ENCODE results near the gene ABHD12. TPM values are rescaled to one million over a fixed set of nuclear protein-coding genes. Genes with fewer than 3 reads are reported as not detected.

ABHD12 gene
- total and polyA plus RNA-seq, 8 donors: 39.7 to 57.8 (median 47.4) TPM

- ATAC-seq (no peak), DNase-seq (peak in 2 of 4 donors; percentile 22 to 54)
- Histone ChIP-seq H3K27me3 (no peaks in the 10 kb centered on the region), H3K9me3 (no peaks in the 10 kb centered on the region), H3K4me1 (no peaks in the 10 kb centered on the region), H3K36me3 (peaks cover 0 to 100% of the 10 kb centered on the region in 2 donors), H3K27ac (no peak overlapping the region), H3K4me3 (no peak overlapping the region)
- no peak for TF ChIP-seq CTCF (IDR thresholded peaks at IDR 0.05)
- intact Hi-C loops (cut with DNase I): no loop called here
Measured at GRCh38 chr20:25284131-25284601, 106.5 kb downstream of the ABHD12 start.

GRCh38 chr20:25283221-25283951 is 107.2 kb downstream of the ABHD12 start:
- H3K36me3 ChIP-seq: peaks cover 0 to 100% of the 10 kb centered on the region in 2 donors
- DNase-seq (peak in 2 of 4 donors; percentile 26 to 64), ATAC-seq (no peak)
- H3K27ac ChIP-seq: no peak overlapping the region
- H3K4me3 ChIP-seq: no peak overlapping the region
- H3K9me3 ChIP-seq: no peaks in the 10 kb centered on the region
- no peaks in the 10 kb centered on the region for H3K4me1 ChIP-seq
- intact Hi-C loops (cut with DNase I): no loop called here
- no peak for TF ChIP-seq CTCF (IDR thresholded peaks at IDR 0.05)
- no peaks in the 10 kb centered on the region for H3K27me3 ChIP-seq

DNA sequence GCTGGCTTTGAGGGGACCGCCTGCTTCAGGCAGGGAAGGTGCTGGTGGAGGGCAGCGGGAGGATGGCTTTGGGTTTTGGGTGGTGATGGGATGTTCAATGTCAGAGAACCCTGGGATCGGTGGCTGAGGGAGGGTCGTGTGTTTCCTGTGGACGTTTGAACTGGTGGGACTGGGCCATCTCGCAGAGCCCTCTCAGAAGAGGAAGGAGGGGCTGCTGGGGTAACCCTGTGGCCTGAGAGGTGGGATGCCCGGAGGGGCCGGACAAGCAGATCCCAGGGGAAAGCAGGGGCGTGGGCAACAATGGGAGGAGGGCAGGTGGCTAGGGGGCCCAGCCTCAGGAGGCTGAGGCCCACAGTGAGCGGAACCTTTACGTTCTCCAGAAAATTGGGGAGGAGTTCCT is 107.8 kb downstream of the ABHD12 start:
- no peak for TF ChIP-seq CTCF (IDR thresholded peaks at IDR 0.05)
- H3K4me3 ChIP-seq: no peak overlapping the region
- no peak for ATAC-seq
- peaks cover 0 to 100% of the 10 kb centered on the region in 2 donors for H3K36me3 ChIP-seq
- intact Hi-C loops (cut with DNase I): no loop called here
- H3K27ac ChIP-seq: no peak overlapping the region
- no peaks in the 10 kb centered on the region for H3K27me3 ChIP-seq
- H3K9me3 ChIP-seq: no peaks in the 10 kb centered on the region
- no peaks in the 10 kb centered on the region for H3K4me1 ChIP-seq
- peak in 2 of 4 donors; percentile 29 to 66 for DNase-seq

DNA sequence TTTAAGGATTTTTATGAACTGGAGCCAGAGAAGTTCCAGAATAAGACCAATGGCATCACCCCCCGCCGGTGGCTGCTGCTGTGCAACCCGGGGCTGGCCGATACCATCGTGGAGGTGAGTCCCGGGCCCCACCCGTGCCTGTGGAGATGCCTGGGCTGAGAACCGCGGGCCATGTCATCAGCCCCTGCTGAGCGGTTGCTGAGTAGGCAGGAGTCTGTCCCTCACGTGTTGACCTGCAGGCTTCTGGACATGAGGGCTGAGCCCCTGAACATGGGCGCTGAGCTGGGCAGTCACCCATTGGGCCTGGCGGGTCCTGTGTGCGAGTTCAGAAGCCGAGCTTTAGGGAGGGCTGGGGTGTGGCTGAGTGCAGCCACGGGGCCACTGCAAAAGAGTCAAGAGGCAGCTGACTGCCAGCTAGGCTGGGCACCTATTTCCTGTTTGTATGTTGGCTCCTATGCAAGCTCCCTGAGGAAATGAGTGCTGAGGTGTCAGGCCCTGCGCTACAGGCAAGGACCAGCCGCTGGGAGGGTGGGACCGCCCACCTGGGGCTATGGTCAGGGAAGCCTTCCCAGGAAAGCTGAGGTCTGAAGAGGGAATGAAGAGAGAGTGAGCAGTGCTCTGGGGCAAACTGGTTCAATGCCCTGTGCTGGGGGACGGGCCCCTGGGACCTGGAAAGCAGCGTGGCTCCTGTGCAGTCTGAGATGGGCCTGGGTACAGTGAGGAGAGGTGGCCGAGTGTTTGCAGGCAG is 108.4 kb downstream of the ABHD12 start:
- Histone ChIP-seq H3K36me3 (peaks cover 0 to 100% of the 10 kb centered on the region in 2 donors), H3K27me3 (no peaks in the 10 kb centered on the region), H3K4me3 (no peak overlapping the region), H3K9me3 (no peaks in the 10 kb centered on the region), H3K27ac (no peak overlapping the region), H3K4me1 (no peaks in the 10 kb centered on the region)
- intact Hi-C loops (cut with DNase I): no loop called here
- TF ChIP-seq CTCF (IDR thresholded peaks at IDR 0.05): no peak
- ATAC-seq (no peak), DNase-seq (peak in 2 of 4 donors; percentile 30 to 66)

- ATAC-seq (no peak), DNase-seq (peak in 2 of 4 donors; percentile 36 to 74)
- Histone ChIP-seq H3K27me3 (no peaks in the 10 kb centered on the region), H3K4me3 (no peak overlapping the region), H3K36me3 (peaks cover 0 to 100% of the 10 kb centered on the region in 2 donors), H3K4me1 (no peaks in the 10 kb centered on the region), H3K27ac (no peak overlapping the region), H3K9me3 (no peaks in the 10 kb centered on the region)
- TF ChIP-seq CTCF (IDR thresholded peaks at IDR 0.05): no peak
- intact Hi-C loops (cut with DNase I): no loop called here
Measured at GRCh38 chr20:25281541-25281991, 109.1 kb downstream of the ABHD12 start.

Data from left lung (tissue), 10 donors.